Measurements from ENCODE around the gene NPY2R.
A peak's percentile ranks its signal among the peaks of the same experiment; 100 is the strongest.

The NPY2R gene

DNA sequence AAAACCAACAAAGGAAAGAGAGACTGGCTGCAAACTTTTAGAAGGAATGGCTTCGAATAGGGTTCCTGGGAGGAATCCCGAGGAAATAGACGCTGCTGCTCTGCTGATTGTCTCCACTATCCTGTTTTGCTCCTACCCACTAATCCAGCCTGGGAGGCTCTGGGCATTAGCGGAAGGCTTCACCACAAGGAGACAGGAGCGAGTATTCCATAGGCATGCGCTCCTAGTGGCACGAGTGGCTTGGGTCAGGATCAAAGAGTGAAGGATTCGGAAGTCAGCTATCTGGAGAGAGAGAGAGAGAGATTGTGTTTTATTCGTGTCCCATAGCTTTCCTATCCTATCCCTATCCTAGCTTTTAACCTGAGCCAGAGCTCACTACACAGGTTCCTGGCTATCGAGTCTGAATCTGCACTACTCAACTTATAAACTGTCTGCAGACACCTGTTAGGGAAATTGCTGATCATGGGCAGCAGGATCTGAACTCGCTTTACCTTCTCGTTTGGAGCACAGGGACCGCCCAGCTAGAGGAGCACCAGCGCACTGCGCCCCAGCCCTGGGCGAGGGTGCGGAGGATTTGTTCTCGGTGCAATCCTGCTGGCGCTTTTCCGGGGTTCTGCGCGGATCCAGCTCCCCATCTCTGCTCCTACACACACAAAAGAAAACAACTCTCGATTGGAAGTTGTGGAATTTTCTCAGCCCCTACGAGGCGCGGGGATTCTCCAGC is 740 bp upstream of the NPY2R start:
- TF ChIP-seq NFRKB (IDR thresholded peaks at IDR 0.05) (no peak), FOXM1 (IDR thresholded peaks at IDR 0.05; ENCODE audit: borderline replicate concordance) (no peak), CTBP1 (IDR thresholded peaks at IDR 0.05; ENCODE audit: borderline replicate concordance) (no peak), TARDBP (IDR thresholded peaks at IDR 0.05) (no peak), FOXK2 (IDR thresholded peaks at IDR 0.05) (no peak), ZNF384 (IDR thresholded peaks at IDR 0.05) (no peak), BHLHE40 (IDR thresholded peaks at IDR 0.05; ENCODE audit: borderline replicate concordance) (no peak), LEF1 (IDR thresholded peaks at IDR 0.05; ENCODE audit: borderline replicate concordance) (no peak), L3MBTL2 (conservative IDR thresholded peaks at IDR 0.05) (no peak), FOXA1 (IDR thresholded peaks at IDR 0.05) (no peak), ELF4 (IDR thresholded peaks at IDR 0.05) (no peak), ARNT (IDR thresholded peaks at IDR 0.05) (no peak), SUZ12 (IDR thresholded peaks at IDR 0.05) (no peak), SP1 (IDR thresholded peaks at IDR 0.05) (no peak), HDGF (IDR thresholded peaks at IDR 0.05; ENCODE audit: borderline replicate concordance) (no peak)
- TF ChIP-seq, protein P1, sequence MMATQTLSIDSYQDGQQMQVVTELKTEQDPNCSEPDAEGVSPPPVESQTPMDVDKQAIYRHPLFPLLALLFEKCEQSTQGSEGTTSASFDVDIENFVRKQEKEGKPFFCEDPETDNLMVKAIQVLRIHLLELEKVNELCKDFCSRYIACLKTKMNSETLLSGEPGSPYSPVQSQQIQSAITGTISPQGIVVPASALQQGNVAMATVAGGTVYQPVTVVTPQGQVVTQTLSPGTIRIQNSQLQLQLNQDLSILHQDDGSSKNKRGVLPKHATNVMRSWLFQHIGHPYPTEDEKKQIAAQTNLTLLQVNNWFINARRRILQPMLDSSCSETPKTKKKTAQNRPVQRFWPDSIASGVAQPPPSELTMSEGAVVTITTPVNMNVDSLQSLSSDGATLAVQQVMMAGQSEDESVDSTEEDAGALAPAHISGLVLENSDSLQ (IDR thresholded peaks at IDR 0.05) = no peak
- DNase-seq (ENCODE audit: extremely low spot score) = peak; percentile 22
- ChIA-PET CTCF (interaction anchor here (0.6 to 1.2 kb wide), 7 partner anchors 9 to 225 kb away, joined by 3 to 6 read pairs (median 3); no protein-coding TSS in a partner anchor), POLR2A (no interaction called here)

DNA sequence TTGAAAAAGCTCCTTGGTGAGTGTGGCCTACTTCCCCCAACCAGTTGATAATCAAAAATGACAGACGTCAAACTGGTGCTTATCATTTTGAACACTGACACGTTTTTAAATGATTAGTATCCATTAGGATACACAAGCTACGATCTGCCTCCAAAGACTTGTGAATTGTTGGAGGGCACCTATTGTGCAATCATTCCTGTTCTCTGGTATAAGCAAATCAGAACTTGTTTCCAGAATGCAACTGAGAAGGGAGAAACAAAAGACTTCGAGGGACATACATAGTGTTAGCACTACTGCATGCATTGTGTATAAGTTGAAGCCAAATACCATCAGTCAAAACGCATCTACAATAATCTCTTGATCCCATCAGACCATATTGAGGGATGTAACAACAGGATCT is 11.6 kb downstream of the NPY2R start:
- ChIA-PET POLR2A (no interaction called here), CTCF (no interaction called here)
- DNase-seq (ENCODE audit: extremely low spot score) = no peak

DNA sequence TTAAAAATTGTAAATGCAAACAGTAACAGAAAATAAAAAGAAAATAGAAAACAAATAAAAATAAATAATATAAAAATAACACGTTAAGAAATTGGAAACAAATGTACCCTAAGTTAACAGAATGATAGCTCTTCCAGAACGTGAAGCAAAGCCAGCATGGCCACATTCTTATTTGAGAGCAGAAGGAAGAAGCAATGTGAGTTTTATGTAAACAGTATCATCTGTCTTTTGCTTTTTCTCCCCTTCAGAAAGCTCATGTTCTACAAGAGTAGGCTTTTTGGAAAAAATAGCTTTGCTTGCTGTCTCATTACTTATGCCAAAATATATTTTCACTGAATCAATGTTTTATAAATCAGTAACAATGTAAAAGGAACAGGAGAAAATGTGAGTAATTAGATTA is 18.7 kb downstream of the NPY2R start:
- no peak for DNase-seq (ENCODE audit: extremely low spot score)
- no peak for TF ChIP-seq SUZ12 (IDR thresholded peaks at IDR 0.05)
- TF ChIP-seq L3MBTL2 (conservative IDR thresholded peaks at IDR 0.05) = no peak
- TF ChIP-seq FOXA1 (IDR thresholded peaks at IDR 0.05) = no peak
- TF ChIP-seq TARDBP (IDR thresholded peaks at IDR 0.05) = no peak
- TF ChIP-seq ZNF384 (IDR thresholded peaks at IDR 0.05) = no peak
- no peak for TF ChIP-seq CTBP1 (IDR thresholded peaks at IDR 0.05; ENCODE audit: borderline replicate concordance)
- TF ChIP-seq, protein P1 (IDR thresholded peaks at IDR 0.05) = no peak
- no peak for TF ChIP-seq HDGF (IDR thresholded peaks at IDR 0.05; ENCODE audit: borderline replicate concordance)
- no peak for TF ChIP-seq SP1 (IDR thresholded peaks at IDR 0.05)
- no peak for TF ChIP-seq NFRKB (IDR thresholded peaks at IDR 0.05)
- TF ChIP-seq FOXM1 (IDR thresholded peaks at IDR 0.05; ENCODE audit: borderline replicate concordance) = no peak
- POLR2A ChIA-PET = no interaction called here
- CTCF ChIA-PET = interaction anchor here (1.6 kb wide), 1 partner anchor 19 kb away, joined by 3 read pairs; no protein-coding TSS in a partner anchor

More for the DNA sequence above, 11.6 kb downstream of the NPY2R start:
- no peak for TF ChIP-seq ELF4 (IDR thresholded peaks at IDR 0.05)
- no peak for TF ChIP-seq ARNT (IDR thresholded peaks at IDR 0.05)
- TF ChIP-seq CTBP1 (IDR thresholded peaks at IDR 0.05; ENCODE audit: borderline replicate concordance) = no peak
- TF ChIP-seq, protein P1 (IDR thresholded peaks at IDR 0.05) = no peak
- TF ChIP-seq HDGF (IDR thresholded peaks at IDR 0.05; ENCODE audit: borderline replicate concordance) = no peak
- TF ChIP-seq BHLHE40 (IDR thresholded peaks at IDR 0.05; ENCODE audit: borderline replicate concordance) = no peak
- TF ChIP-seq FOXM1 (IDR thresholded peaks at IDR 0.05; ENCODE audit: borderline replicate concordance) = no peak
- TF ChIP-seq NFRKB (IDR thresholded peaks at IDR 0.05) = no peak
- no peak for TF ChIP-seq SUZ12 (IDR thresholded peaks at IDR 0.05)
- no peak for TF ChIP-seq FOXA1 (IDR thresholded peaks at IDR 0.05)
- no peak for TF ChIP-seq ZNF384 (IDR thresholded peaks at IDR 0.05)
- TF ChIP-seq SP1 (IDR thresholded peaks at IDR 0.05) = no peak
- TF ChIP-seq L3MBTL2 (conservative IDR thresholded peaks at IDR 0.05) = no peak
- no peak for TF ChIP-seq FOXK2 (IDR thresholded peaks at IDR 0.05)
- no peak for TF ChIP-seq LEF1 (IDR thresholded peaks at IDR 0.05; ENCODE audit: borderline replicate concordance)
- TF ChIP-seq TARDBP (IDR thresholded peaks at IDR 0.05) = no peak

DNA sequence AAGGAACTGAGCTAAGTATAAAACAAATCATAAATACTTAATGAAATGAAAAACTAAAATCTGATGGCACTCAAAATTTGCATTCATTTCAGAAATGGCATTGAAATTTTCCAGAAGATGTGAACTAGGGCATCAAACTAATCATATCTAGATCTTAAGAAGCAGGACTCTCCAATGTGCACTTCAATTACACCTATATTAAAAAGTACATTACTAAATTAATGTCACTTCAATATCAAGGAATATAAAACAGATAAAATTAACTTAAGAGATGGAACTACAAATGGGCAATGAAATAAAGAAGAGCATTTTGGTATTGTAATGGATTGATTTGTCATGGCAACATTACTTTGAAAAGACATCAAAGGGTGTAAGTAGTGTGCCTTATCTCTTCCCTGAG is 20.3 kb downstream of the NPY2R start:
- DNase-seq (ENCODE audit: extremely low spot score) = no peak
- ChIA-PET POLR2A (no interaction called here), CTCF (no interaction called here)
- TF ChIP-seq HDGF (IDR thresholded peaks at IDR 0.05; ENCODE audit: borderline replicate concordance) = no peak
- TF ChIP-seq LEF1 (IDR thresholded peaks at IDR 0.05; ENCODE audit: borderline replicate concordance) = no peak
- no peak for TF ChIP-seq CTBP1 (IDR thresholded peaks at IDR 0.05; ENCODE audit: borderline replicate concordance)
- no peak for TF ChIP-seq FOXK2 (IDR thresholded peaks at IDR 0.05)
- no peak for TF ChIP-seq NFRKB (IDR thresholded peaks at IDR 0.05)
- no peak for TF ChIP-seq BHLHE40 (IDR thresholded peaks at IDR 0.05; ENCODE audit: borderline replicate concordance)
- TF ChIP-seq FOXM1 (IDR thresholded peaks at IDR 0.05; ENCODE audit: borderline replicate concordance) = no peak
- TF ChIP-seq ELF4 (IDR thresholded peaks at IDR 0.05) = no peak

DNA sequence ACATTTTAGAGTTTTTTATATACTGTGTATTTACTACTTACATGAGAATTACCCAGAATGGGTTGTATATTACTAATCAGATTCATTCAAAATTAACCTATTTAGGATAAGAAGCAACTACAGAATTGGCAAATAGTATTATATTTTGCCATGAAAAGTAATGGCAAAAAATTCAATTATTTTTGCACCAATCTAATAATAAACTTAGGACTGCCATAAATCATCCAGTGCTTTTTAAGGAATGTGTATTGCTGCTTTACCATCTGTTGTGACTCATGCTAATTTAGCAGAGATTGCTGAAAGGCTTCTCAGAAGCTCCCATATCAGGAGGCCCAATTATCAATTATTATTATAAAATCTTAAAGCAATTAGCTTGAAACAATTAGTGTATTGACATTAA is 24.0 kb downstream of the NPY2R start:
- no peak for TF ChIP-seq FOXM1 (IDR thresholded peaks at IDR 0.05; ENCODE audit: borderline replicate concordance)
- no peak for TF ChIP-seq ELF4 (IDR thresholded peaks at IDR 0.05)
- CTCF ChIA-PET = no interaction called here
- POLR2A ChIA-PET = no interaction called here
- DNase-seq (ENCODE audit: extremely low spot score) = no peak

DNA sequence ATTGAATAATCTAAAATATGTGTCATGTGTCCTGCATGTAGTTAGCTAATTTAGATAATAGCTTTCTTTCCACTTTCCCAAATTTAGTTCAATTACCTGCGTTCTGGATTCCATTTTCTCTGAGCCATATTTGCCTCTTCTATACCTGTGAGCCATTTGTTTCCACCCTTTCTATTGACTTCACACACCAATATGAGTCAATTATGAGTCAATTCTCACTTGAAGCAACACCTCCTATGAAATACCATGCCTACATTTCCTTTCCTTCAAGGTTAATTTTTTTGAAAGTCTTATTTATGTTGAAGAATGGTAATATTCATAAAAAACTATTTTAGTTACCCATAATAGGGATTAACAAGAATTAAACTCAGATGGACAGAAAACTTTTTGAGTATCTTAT is 25.8 kb downstream of the NPY2R start:
- TF ChIP-seq FOXM1 (IDR thresholded peaks at IDR 0.05; ENCODE audit: borderline replicate concordance) (no peak), ZNF384 (IDR thresholded peaks at IDR 0.05) (no peak), FOXA1 (IDR thresholded peaks at IDR 0.05) (no peak), L3MBTL2 (conservative IDR thresholded peaks at IDR 0.05) (no peak), ELF4 (IDR thresholded peaks at IDR 0.05) (no peak), FOXK2 (IDR thresholded peaks at IDR 0.05) (no peak), NFRKB (IDR thresholded peaks at IDR 0.05) (no peak), HDGF (IDR thresholded peaks at IDR 0.05; ENCODE audit: borderline replicate concordance) (no peak), CTBP1 (IDR thresholded peaks at IDR 0.05; ENCODE audit: borderline replicate concordance) (no peak), ARNT (IDR thresholded peaks at IDR 0.05) (no peak)
- TF ChIP-seq, protein P1 (IDR thresholded peaks at IDR 0.05) = no peak
- ChIA-PET CTCF (no interaction called here), POLR2A (no interaction called here)
- DNase-seq (ENCODE audit: extremely low spot score) = no peak
